BE2C (cell line): ENCODE measurements around the gene TMEFF1.
"Not testable (repeated sequence)": the region's sequence is repeated elsewhere in the genome, so short reads cannot be mapped to it uniquely, and the experiment has no call there.

Source experiments
- DNase-seq: peaks from one replicate; pipeline ENCODE4 v3.0.0-alpha.2; 2020
- H3K27me3 ChIP-seq: fragments of 250-450 bp; sonication (Bioruptor Pico); 2 replicates; pipeline ENCODE4 v1.5.1; 2020; ENCODE audit warnings: mild to moderate bottlenecking
- H3K36me3 ChIP-seq: fragments of 250-450 bp; sonication (Bioruptor Pico); 2 replicates; pipeline ENCODE4 v1.5.1; 2020; ENCODE audit warnings: mild to moderate bottlenecking
- H3K4me1 ChIP-seq: fragments of 250-450 bp; sonication (Bioruptor Pico); 2 replicates; pipeline ENCODE4 v1.5.1; 2020
- H3K4me3 ChIP-seq: 2 replicates; pipeline ENCODE4 v1.5.1; 2011; ENCODE audit warnings: low read depth, low read length
- H3K9me3 ChIP-seq: fragments of 250-450 bp; sonication (Bioruptor Pico); 2 replicates; pipeline ENCODE4 v1.5.1; 2020
- CTCF ChIP-seq: IDR thresholded peaks from 2 replicates; pipeline ENCODE4 v1.5.1; 2012; ENCODE audit warnings: mild to moderate bottlenecking, low read depth, low read length

The TMEFF1 gene

GRCh38 chr9:100492952-100493351 is 20.0 kb downstream of the TMEFF1 start:
- no peaks in the 10 kb centered on the region for H3K9me3 ChIP-seq
- TF ChIP-seq CTCF: peak; percentile 16; the same call in 1 of the 2 replicates
- no peak for DNase-seq
- no peak overlapping the region for H3K4me3 ChIP-seq
- H3K36me3 ChIP-seq: no peaks in the 10 kb centered on the region
- no peaks in the 10 kb centered on the region for H3K27me3 ChIP-seq
- no peaks in the 10 kb centered on the region for H3K4me1 ChIP-seq

- Histone ChIP-seq H3K36me3 (no peaks in the 10 kb centered on the region), H3K9me3 (no peaks in the 10 kb centered on the region), H3K4me3 (no peak overlapping the region), H3K4me1 (no peaks in the 10 kb centered on the region), H3K27me3 (no peaks in the 10 kb centered on the region)
- no peak for TF ChIP-seq CTCF
- no peak for DNase-seq
These were observed 25.6 kb downstream of the TMEFF1 start for GRCh38 chr9:100498592-100498991.

- no peaks in the 10 kb centered on the region for H3K9me3 ChIP-seq
- DNase-seq: no peak
- H3K36me3 ChIP-seq: no peaks in the 10 kb centered on the region
- no peaks in the 10 kb centered on the region for H3K4me1 ChIP-seq
- no peak for TF ChIP-seq CTCF
- H3K27me3 ChIP-seq: no peaks in the 10 kb centered on the region
- H3K4me3 ChIP-seq: no peak overlapping the region
These were observed 26.5 kb downstream of the TMEFF1 start for GRCh38 chr9:100499460-100499859.

DNA sequence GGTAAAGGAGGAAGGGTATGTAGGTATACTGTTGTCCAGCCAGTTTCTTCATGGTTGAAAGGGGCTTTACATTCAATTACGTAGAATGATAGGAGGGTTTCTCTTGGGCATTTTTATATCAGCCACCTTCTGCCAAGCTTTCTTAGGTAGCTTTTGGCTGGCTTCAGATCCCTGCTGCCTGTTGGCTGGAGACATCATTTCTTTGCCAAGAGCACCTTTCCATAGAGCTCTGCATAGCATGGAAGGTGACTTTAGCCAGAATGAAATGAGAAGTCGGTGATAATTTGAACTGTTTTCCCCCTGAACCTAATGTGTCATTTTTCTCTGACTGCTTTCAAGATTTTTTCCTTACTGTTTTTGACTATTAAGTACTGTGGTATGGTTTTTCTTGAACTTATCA is 26.9 kb downstream of the TMEFF1 start:
- DNase-seq: no peak
- no peak for TF ChIP-seq CTCF
- Histone ChIP-seq H3K4me1 (no peaks in the 10 kb centered on the region), H3K9me3 (no peaks in the 10 kb centered on the region), H3K36me3 (no peaks in the 10 kb centered on the region), H3K4me3 (no peak overlapping the region), H3K27me3 (no peaks in the 10 kb centered on the region)

GRCh38 chr9:100505564-100506159 is 32.7 kb downstream of the TMEFF1 start:
- Histone ChIP-seq H3K4me3 (no peak overlapping the region), H3K36me3 (no peaks in the 10 kb centered on the region; the same call in 1 of the 2 replicates), H3K9me3 (0 out of 2 replicates have a peak, but pooled peaks cover 3% of the 10 kb centered on the region), H3K4me1 (no peaks in the 10 kb centered on the region), H3K27me3 (no peaks in the 10 kb centered on the region)
- peak; percentile 91 for TF ChIP-seq CTCF
- DNase-seq: peak; percentile 86

DNA sequence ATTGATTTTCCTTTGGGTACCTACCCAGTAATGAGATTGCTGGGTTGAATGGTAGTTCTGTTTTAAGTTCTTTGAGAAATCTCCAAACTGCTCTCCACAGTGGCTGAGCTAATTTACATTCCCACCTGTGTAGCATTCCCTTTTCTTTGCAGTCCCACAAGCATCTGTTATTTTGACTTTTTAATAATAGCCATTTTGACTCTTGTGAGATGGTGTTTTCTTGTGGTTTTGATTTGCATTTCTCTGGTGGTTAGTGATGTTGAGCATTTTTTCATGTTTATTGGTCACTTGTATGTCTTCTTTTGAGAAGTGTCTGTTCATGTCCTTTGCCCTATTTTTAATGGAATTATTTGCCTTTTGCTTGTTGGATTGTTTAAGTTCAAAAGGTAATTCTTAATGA is 34.4 kb downstream of the TMEFF1 start:
- not testable (repeated sequence) for H3K27me3 ChIP-seq, H3K9me3 ChIP-seq, H3K4me1 ChIP-seq, H3K36me3 ChIP-seq, DNase-seq, H3K4me3 ChIP-seq
